OCI-LY1 (cell line): ENCODE measurements around the gene ASTL.

Experiments used
- H2AFZ ChIP-seq: fragments of 200-600 bp; sonication (generic), shearing (Covaris generic); 2 replicates; pipeline ENCODE4 v1.6.0; 2014; ENCODE audit warnings: antibody characterized with exemption, mild to moderate bottlenecking, low read length
- H3F3A ChIP-seq: fragments of 200-600 bp; sonication (generic), shearing (Covaris generic); 2 replicates; pipeline ENCODE4 v1.6.0; 2014; ENCODE audit warnings: mild to moderate bottlenecking, antibody characterized with exemption, low read length, moderate library complexity; ENCODE audit not compliant: insufficient read depth
- H3K27ac ChIP-seq: fragments of 200-600 bp; sonication (generic); 2 replicates; pipeline ENCODE4 v1.5.1; 2014; ENCODE audit warnings: low read length, mixed run types, mild to moderate bottlenecking, low read depth; ENCODE audit not compliant: poor library complexity, severe bottlenecking
- H3K27me3 ChIP-seq: fragments of 200-600 bp; sonication (generic); 2 replicates; pipeline ENCODE4 v1.6.0; 2014; ENCODE audit warnings: antibody characterized with exemption, mild to moderate bottlenecking, low read length, moderate library complexity; ENCODE audit not compliant: insufficient read depth
- H3K36me3 ChIP-seq: fragments of 200-600 bp; sonication (generic); 2 replicates; pipeline ENCODE4 v1.6.1; 2014; ENCODE audit warnings: mild to moderate bottlenecking, antibody characterized with exemption, low read length, moderate library complexity, mixed read lengths; ENCODE audit not compliant: insufficient read depth
- H3K4me1 ChIP-seq: fragments of 200-600 bp; sonication (generic); 2 replicates; pipeline ENCODE4 v1.5.1; 2014; ENCODE audit warnings: mild to moderate bottlenecking, low read length, moderate library complexity; ENCODE audit not compliant: insufficient read depth, severe bottlenecking
- H3K4me2 ChIP-seq: fragments of 200-600 bp; sonication (generic), shearing (Covaris generic); 2 replicates; pipeline ENCODE4 v1.6.1; 2014; ENCODE audit warnings: low read length
- H3K4me3 ChIP-seq: fragments of 200-600 bp; sonication (generic); 2 replicates; pipeline ENCODE4 v1.5.1; 2014; ENCODE audit warnings: low read length, low read depth, mild to moderate bottlenecking, mixed read lengths; ENCODE audit not compliant: poor library complexity, severe bottlenecking
- H3K79me2 ChIP-seq: fragments of 200-600 bp; shearing (Covaris generic); 2 replicates; pipeline ENCODE4 v1.6.1; 2016; ENCODE audit warnings: mixed run types, low read length, mixed read lengths; ENCODE audit not compliant: insufficient read depth
- H3K9ac ChIP-seq: fragments of 200-600 bp; sonication (generic), shearing (Covaris generic); 2 replicates; pipeline ENCODE4 v1.6.1; 2014; ENCODE audit warnings: mild to moderate bottlenecking, low read length, mixed read lengths
- H3K9me2 ChIP-seq: fragments of 200-600 bp; sonication (generic), shearing (Covaris generic); 2 replicates; pipeline ENCODE4 v1.6.1; 2014; ENCODE audit warnings: low read depth, mild to moderate bottlenecking, low read length, mixed read lengths
- H3K9me3 ChIP-seq: fragments of 200-600 bp; shearing (Covaris generic); 2 replicates; pipeline ENCODE4 v1.6.1; 2014; ENCODE audit warnings: low read length, mixed read lengths
- H4K20me1 ChIP-seq: fragments of 200-600 bp; sonication (generic), shearing (Covaris generic); 2 replicates; pipeline ENCODE4 v1.6.0; 2016; ENCODE audit warnings: mild to moderate bottlenecking, low read length; ENCODE audit not compliant: insufficient read depth
- EZH2 ChIP-seq: fragments of 200-600 bp; sonication (generic), shearing (Covaris generic); IDR thresholded peaks from 2 replicates; pipeline ENCODE4 v1.8.0; 2017; ENCODE audit warnings: borderline replicate concordance, mixed run types, mild to moderate bottlenecking, antibody characterized with exemption, low read length, moderate library complexity, mixed read lengths
- TF ChIP-seq, protein P1 (sequence below): fragments of 200-600 bp; sonication (generic), shearing (Covaris generic); IDR thresholded peaks from 2 replicates; pipeline ENCODE4 v1.5.1; 2017; ENCODE audit warnings: mild to moderate bottlenecking, antibody characterized with exemption, low read length, moderate library complexity, mixed read lengths

ASTL gene

DNA sequence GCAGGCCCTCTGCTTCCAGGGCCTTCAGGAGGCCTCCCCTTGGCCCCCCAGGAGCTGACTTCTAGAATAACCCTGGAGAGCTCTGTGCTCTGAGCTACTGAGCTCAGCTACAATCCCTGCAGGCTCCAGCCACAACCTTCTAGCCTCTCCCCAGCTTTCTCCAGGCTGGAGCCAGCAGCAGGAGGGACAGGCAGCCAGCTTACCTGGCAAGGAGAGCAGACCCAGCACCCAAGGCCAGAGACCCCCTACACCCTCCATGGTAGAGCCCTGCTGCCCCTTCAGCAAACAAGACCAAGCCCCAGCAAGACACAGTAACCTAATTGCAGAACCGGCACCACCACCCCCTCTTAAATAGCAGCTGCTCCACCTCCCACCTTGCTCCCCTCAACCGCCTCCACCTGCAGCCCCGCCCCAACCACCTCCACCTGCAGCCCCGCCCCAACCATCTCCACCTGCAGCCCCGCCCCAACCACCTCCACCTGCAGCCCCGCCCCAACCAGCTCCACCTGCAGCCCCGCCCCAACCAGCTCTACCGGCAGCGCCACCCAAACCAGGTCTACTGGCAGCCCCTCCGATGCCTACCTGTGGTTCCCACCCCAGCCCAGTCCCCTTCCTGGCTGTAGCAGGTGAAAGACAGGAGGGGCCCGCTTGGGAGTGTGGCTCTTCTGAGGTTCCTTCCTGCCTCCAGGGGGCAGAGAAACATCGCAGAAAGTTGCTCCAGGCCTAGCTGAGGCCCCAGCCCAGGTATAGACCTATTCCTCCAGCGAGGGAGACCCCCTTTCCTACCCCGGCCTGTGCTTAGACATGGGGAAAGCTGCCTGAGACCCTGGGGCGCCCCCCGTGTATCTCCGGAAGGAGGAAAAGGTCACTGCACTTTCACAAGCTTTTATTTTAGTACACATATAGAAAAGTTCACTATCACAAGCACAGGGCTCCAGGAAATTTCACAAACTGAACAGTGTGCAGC lies at the start of gene ASTL:
ASTL (minus strand) TSS at position 324 of the 967 bp plus-strand sequence; CDS start at position 258, 66 bp downstream.
- no peak within 1 kb of the TSS for H3K27ac ChIP-seq
- H3K79me2 ChIP-seq, result no peaks in the 10 kb centered on the region
- no peak within 1 kb of the TSS for H3K9ac ChIP-seq
- H3K9me3 ChIP-seq, result no peaks in the 10 kb centered on the region
- H3K9me2 ChIP-seq, result no peaks in the 10 kb centered on the region
- H3F3A ChIP-seq, result no peaks in the 10 kb centered on the region
- peaks cover 15% of the 10 kb centered on the region for H3K36me3 ChIP-seq
- H3K4me3 ChIP-seq, result no peak within 1 kb of the TSS
- TF ChIP-seq, protein P1, sequence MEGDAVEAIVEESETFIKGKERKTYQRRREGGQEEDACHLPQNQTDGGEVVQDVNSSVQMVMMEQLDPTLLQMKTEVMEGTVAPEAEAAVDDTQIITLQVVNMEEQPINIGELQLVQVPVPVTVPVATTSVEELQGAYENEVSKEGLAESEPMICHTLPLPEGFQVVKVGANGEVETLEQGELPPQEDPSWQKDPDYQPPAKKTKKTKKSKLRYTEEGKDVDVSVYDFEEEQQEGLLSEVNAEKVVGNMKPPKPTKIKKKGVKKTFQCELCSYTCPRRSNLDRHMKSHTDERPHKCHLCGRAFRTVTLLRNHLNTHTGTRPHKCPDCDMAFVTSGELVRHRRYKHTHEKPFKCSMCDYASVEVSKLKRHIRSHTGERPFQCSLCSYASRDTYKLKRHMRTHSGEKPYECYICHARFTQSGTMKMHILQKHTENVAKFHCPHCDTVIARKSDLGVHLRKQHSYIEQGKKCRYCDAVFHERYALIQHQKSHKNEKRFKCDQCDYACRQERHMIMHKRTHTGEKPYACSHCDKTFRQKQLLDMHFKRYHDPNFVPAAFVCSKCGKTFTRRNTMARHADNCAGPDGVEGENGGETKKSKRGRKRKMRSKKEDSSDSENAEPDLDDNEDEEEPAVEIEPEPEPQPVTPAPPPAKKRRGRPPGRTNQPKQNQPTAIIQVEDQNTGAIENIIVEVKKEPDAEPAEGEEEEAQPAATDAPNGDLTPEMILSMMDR, result peak; percentile 85
- no peak for TF ChIP-seq EZH2
- no peaks in the 10 kb centered on the region; the same call in 1 of the 2 replicates for H3K27me3 ChIP-seq
- H4K20me1 ChIP-seq, result no peaks in the 10 kb centered on the region
- H3K4me2 ChIP-seq, result no peak within 1 kb of the TSS
- H3K4me1 ChIP-seq, result peaks cover 12% of the 10 kb centered on the region
- no peak within 1 kb of the TSS for H2AFZ ChIP-seq

DNA sequence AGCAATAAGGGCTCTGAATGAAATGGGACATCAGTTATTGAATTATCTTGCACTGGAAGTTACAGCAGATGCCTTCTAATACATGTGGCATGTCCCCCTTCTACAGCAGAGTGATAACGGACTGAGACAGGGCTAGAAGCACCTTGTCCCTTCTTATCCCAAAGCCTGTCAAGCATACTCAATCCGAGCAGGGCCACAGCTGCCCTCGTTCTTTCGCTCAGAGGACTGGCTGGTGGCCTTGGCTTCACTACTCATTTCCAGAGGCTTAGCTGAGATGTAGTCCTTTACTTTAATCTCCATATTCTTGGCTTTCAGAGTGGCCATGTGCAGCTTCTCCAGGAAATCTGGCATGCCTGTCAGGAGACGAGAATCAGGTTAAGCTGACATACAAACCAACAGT lies 48.3 kb upstream of the ASTL start:
- H3K79me2 ChIP-seq, result no peaks in the 10 kb centered on the region
- no peaks in the 10 kb centered on the region for H4K20me1 ChIP-seq
- H3K4me3 ChIP-seq, result no peak overlapping the region
- H2AFZ ChIP-seq, result no peak overlapping the region
- peaks cover under 1% of the 10 kb centered on the region for H3F3A ChIP-seq
- H3K27ac ChIP-seq, result no peak overlapping the region
- no peaks in the 10 kb centered on the region for H3K9me3 ChIP-seq
- no peaks in the 10 kb centered on the region for H3K27me3 ChIP-seq
- H3K9ac ChIP-seq, result no peak overlapping the region
- H3K9me2 ChIP-seq, result no peaks in the 10 kb centered on the region
- no peak for TF ChIP-seq EZH2
- TF ChIP-seq, protein P1, result no peak
- no peak overlapping the region for H3K4me2 ChIP-seq
- no peaks in the 10 kb centered on the region for H3K4me1 ChIP-seq
- H3K36me3 ChIP-seq, result peaks cover 84% of the 10 kb centered on the region

DNA sequence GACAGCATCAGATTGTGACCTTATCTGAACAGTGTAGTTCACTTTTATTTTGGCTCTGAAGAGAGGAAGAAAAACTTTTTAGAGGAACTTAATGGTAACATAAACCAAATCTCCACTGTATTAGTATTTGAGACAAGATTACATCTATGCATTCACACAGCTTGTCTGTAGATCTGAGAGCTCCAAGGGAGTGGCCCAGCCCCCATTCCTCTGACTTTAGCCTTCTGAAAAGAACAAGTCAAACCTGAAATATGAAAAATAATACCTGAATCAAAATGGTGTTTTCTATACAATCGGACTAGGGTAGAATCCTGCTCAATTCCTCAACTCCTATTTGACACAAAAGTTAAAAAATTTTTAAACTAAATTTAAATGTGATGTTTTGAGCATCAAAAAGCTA lies 47.2 kb upstream of the ASTL start:
- Histone ChIP-seq H4K20me1 (no peaks in the 10 kb centered on the region), H3K4me1 (no peaks in the 10 kb centered on the region), H3K27ac (no peak overlapping the region), H3F3A (peaks cover 6% of the 10 kb centered on the region), H3K4me3 (no peak overlapping the region), H3K36me3 (peaks cover 74% of the 10 kb centered on the region), H2AFZ (no peak overlapping the region), H3K9ac (no peak overlapping the region), H3K9me2 (no peaks in the 10 kb centered on the region), H3K27me3 (no peaks in the 10 kb centered on the region), H3K79me2 (no peaks in the 10 kb centered on the region), H3K4me2 (no peak overlapping the region), H3K9me3 (no peaks in the 10 kb centered on the region)
- TF ChIP-seq, protein P1, result no peak
- TF ChIP-seq EZH2, result no peak
